IMR-90 (cell line): ENCODE measurements around the gene CDK14.

Experiments used
- CTCF ChIP-seq: conservative IDR thresholded peaks from 2 replicates; pipeline ENCODE4 v1.5.1; 2012; ENCODE audit warnings: mild to moderate bottlenecking, low read depth, low read length, improper control_type of control experiment
- ELK1 ChIP-seq: fragments of 150-350 bp; IDR thresholded peaks from 2 replicates; pipeline ENCODE4 v1.6.1; 2016; ENCODE audit warnings: low read depth, mild to moderate bottlenecking, low read length, moderate library complexity, borderline replicate concordance
- MAZ ChIP-seq: IDR thresholded peaks from 2 replicates; pipeline ENCODE4 v1.6.1; 2012; ENCODE audit warnings: low read depth, mild to moderate bottlenecking, low read length, improper control_type of control experiment, moderate library complexity, borderline replicate concordance
- POLR2A ChIP-seq: IDR thresholded peaks from 2 replicates; pipeline ENCODE4 v1.6.1; 2012; ENCODE audit warnings: mild to moderate bottlenecking, low read depth, low read length
- RAD21 ChIP-seq: IDR thresholded peaks from 2 replicates; pipeline ENCODE4 v1.6.1; 2012; ENCODE audit warnings: low read length, improper control_type of control experiment
- SMC3 ChIP-seq: fragments of 150-350 bp; IDR thresholded peaks from 2 replicates; pipeline ENCODE4 v1.6.1; 2016; ENCODE audit warnings: low read depth, mild to moderate bottlenecking, antibody characterized with exemption, low read length, moderate library complexity
- USF2 ChIP-seq: fragments of 150-350 bp; IDR thresholded peaks from 2 replicates; pipeline ENCODE4 v1.6.1; 2017; ENCODE audit warnings: mild to moderate bottlenecking, antibody characterized with exemption, low read length, low read depth

GRCh38 chr7:90648834-90649233, 52.7 kb downstream of the CDK14 start:
- TF ChIP-seq CTCF (no peak), SMC3 (no peak), MAZ (no peak), POLR2A (no peak), USF2 (no peak), RAD21 (no peak), ELK1 (no peak)
